Upper lobe of left lung (tissue), 4 donors: ENCODE results near the gene GPATCH8.

ENCODE experiments used
- POLR2A ChIP-seq, 4 donors: fragments of 450-650 bp; IDR thresholded peaks; one replicate each; pipeline ENCODE4 v1.5.1; 2016 to 2017; ENCODE audit warnings: antibody characterized with exemption in 4 of 4, mild to moderate bottlenecking in 2 of 4
- POLR2AphosphoS5 ChIP-seq, 2 donors: sonication (generic); formaldehyde crosslinking; IDR thresholded peaks; one replicate each; pipeline ENCODE4 v1.5.1; 2017; ENCODE audit warnings: antibody characterized with exemption in 2 of 2
- TF ChIP-seq, protein P1 (sequence below), 6 experiments: fragments of 450-650 bp in 4 of 6; fragments of 200-600 bp in 2 of 6; sonication (generic) in 2 of 6; IDR thresholded peaks; one replicate each; pipeline ENCODE4 v1.5.1; 2016 to 2019; ENCODE audit warnings: antibody characterized with exemption in 6 of 6

DNA sequence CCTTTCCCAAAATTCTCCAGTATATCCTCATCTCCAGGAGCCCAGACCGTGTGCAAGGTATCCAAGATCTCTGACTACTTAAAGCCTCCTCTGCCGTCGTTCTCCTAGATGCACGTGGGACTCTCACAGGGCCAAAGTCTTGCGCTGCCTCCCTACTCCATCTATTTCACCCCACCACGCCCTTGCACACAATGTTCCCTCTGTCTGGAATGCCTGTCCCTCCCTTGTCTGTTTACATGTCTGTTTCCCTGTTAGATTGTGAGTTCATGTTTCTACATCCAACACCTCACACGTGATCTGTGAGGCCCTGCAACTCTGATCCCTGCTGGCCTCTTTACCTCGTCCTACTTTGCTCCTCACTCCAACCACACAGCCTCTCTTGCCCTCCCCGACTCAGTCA is 49.2 kb upstream of the GPATCH8 start:
- TF ChIP-seq, protein P1, sequence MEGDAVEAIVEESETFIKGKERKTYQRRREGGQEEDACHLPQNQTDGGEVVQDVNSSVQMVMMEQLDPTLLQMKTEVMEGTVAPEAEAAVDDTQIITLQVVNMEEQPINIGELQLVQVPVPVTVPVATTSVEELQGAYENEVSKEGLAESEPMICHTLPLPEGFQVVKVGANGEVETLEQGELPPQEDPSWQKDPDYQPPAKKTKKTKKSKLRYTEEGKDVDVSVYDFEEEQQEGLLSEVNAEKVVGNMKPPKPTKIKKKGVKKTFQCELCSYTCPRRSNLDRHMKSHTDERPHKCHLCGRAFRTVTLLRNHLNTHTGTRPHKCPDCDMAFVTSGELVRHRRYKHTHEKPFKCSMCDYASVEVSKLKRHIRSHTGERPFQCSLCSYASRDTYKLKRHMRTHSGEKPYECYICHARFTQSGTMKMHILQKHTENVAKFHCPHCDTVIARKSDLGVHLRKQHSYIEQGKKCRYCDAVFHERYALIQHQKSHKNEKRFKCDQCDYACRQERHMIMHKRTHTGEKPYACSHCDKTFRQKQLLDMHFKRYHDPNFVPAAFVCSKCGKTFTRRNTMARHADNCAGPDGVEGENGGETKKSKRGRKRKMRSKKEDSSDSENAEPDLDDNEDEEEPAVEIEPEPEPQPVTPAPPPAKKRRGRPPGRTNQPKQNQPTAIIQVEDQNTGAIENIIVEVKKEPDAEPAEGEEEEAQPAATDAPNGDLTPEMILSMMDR (IDR thresholded peaks at IDR 0.05) = no peak
- peak; percentile 56 to 75 for TF ChIP-seq POLR2AphosphoS5 (IDR thresholded peaks at IDR 0.05)
- TF ChIP-seq POLR2A (IDR thresholded peaks at IDR 0.05) = no peak
